A549 (cell line): ENCODE data around the gene AHCTF1.

Source experiments
- HOXA7 ChIP-seq: fragments of 250-450 bp; sonication (Bioruptor Pico); IDR thresholded peaks from 2 replicates; pipeline ENCODE4 v1.5.0; 2020; ENCODE audit warnings: mild to moderate bottlenecking, moderate library complexity
- JUN ChIP-seq, 2 experiments: fragments of >200 bp; sonication (Bioruptor Twin); formaldehyde crosslinking; IDR thresholded peaks; 2 replicates in 1 of 2; 3 replicates in 1 of 2; pipeline ENCODE4 v1.6.1; 2016 to 2017
- MAFK ChIP-seq: fragments of 450-650 bp; IDR thresholded peaks from 2 replicates; pipeline ENCODE4 v1.6.1; 2014; ENCODE audit not compliant: partially characterized antibody
- POLR2A ChIP-seq: IDR thresholded peaks from 2 replicates; pipeline ENCODE4 v1.6.1; 2012; ENCODE audit warnings: mild to moderate bottlenecking, low read length
- SMC3 ChIP-seq: fragments of >200 bp; sonication (Bioruptor Twin); formaldehyde crosslinking; IDR thresholded peaks from 3 replicates; pipeline ENCODE4 v1.6.1; 2018; ENCODE audit warnings: inconsistent platforms
- TF ChIP-seq, protein P1 (sequence below): fragments of 200-600 bp; sonication (generic); IDR thresholded peaks from 2 replicates; pipeline ENCODE4 v1.6.1; 2016; ENCODE audit warnings: antibody characterized with exemption, mild to moderate bottlenecking, moderate library complexity
- TF ChIP-seq, protein P2 (sequence below): fragments of >200 bp; sonication (Bioruptor Twin); formaldehyde crosslinking; IDR thresholded peaks from 3 replicates; pipeline ENCODE4 v1.5.1; 2016

DNA sequence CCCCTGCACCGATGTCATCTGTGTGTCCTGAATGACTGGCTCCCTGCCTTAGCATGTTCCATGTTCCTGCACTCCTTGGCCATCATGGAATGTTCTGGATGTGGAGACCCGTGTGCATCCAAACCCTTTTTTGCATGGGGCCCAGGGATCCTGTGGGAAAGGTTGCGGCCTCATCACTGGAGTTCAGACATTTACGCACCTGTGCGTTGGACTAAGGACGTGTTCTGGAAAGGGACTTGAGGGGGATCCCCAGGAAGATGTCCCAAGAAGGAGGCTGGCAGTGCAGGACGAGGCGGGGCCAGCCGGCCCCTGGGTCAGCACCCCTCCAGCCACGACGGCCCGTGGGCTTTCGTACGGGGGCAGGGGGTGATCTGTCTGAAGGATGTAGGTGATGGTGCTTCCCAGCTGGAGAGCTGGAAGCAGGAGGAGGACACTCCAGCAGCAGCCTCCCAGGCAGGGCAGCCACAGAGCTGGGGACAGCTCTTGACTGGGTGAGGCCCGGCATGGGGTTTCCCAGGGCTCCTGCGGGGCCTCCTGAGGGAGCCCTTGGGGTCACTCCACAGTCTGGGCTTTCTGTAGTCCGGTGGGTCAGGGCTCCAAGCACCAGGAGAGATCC lies 140.3 kb downstream of the AHCTF1 start:
- TF ChIP-seq, protein P1, sequence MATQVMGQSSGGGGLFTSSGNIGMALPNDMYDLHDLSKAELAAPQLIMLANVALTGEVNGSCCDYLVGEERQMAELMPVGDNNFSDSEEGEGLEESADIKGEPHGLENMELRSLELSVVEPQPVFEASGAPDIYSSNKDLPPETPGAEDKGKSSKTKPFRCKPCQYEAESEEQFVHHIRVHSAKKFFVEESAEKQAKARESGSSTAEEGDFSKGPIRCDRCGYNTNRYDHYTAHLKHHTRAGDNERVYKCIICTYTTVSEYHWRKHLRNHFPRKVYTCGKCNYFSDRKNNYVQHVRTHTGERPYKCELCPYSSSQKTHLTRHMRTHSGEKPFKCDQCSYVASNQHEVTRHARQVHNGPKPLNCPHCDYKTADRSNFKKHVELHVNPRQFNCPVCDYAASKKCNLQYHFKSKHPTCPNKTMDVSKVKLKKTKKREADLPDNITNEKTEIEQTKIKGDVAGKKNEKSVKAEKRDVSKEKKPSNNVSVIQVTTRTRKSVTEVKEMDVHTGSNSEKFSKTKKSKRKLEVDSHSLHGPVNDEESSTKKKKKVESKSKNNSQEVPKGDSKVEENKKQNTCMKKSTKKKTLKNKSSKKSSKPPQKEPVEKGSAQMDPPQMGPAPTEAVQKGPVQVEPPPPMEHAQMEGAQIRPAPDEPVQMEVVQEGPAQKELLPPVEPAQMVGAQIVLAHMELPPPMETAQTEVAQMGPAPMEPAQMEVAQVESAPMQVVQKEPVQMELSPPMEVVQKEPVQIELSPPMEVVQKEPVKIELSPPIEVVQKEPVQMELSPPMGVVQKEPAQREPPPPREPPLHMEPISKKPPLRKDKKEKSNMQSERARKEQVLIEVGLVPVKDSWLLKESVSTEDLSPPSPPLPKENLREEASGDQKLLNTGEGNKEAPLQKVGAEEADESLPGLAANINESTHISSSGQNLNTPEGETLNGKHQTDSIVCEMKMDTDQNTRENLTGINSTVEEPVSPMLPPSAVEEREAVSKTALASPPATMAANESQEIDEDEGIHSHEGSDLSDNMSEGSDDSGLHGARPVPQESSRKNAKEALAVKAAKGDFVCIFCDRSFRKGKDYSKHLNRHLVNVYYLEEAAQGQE: no peak
- TF ChIP-seq POLR2A: no peak
- TF ChIP-seq, protein P2, sequence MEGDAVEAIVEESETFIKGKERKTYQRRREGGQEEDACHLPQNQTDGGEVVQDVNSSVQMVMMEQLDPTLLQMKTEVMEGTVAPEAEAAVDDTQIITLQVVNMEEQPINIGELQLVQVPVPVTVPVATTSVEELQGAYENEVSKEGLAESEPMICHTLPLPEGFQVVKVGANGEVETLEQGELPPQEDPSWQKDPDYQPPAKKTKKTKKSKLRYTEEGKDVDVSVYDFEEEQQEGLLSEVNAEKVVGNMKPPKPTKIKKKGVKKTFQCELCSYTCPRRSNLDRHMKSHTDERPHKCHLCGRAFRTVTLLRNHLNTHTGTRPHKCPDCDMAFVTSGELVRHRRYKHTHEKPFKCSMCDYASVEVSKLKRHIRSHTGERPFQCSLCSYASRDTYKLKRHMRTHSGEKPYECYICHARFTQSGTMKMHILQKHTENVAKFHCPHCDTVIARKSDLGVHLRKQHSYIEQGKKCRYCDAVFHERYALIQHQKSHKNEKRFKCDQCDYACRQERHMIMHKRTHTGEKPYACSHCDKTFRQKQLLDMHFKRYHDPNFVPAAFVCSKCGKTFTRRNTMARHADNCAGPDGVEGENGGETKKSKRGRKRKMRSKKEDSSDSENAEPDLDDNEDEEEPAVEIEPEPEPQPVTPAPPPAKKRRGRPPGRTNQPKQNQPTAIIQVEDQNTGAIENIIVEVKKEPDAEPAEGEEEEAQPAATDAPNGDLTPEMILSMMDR: no peak
- TF ChIP-seq MAFK: no peak
- no peak for TF ChIP-seq JUN (IDR thresholded peaks at IDR 0.05)
- no peak for TF ChIP-seq SMC3
- no peak for TF ChIP-seq HOXA7 (CRISPR knock-in tag)
